GM18511 (cell line): ENCODE data around the gene TWSG1.
"Not testable (repeated sequence)": the region's sequence is repeated elsewhere in the genome, so short reads cannot be mapped to it uniquely, and the experiment has no call there.

Source experiments
- ATAC-seq: cut with Tn5 transposase; IDR thresholded peaks from one replicate; pipeline ENCODE4 v1.9.1; 2021; ENCODE audit warnings: mild to moderate bottlenecking, moderate library complexity; ENCODE audit not compliant: unreplicated experiment

The TWSG1 gene

DNA sequence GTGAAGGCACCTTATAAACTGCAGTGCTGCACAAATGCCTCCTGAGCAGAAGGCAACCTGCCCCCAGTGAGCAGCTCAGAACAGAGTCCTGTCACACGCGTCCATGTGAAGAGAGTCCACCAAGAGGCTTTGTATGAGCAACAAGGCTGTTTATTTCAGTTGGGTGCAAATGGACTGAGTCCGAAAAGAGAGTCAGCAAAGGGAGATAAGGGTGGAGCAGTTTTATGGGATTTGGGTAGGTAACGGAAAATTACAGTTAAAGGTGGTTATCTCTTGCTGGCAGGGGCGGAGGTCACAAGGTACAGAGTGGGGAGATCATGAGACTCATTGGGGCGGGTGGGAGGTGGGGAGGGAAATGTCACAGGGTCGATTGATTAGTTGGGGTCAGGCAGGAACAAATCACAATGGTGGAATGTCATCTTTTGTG lies 87.3 kb downstream of the TWSG1 start:
- ATAC-seq = no peak

DNA sequence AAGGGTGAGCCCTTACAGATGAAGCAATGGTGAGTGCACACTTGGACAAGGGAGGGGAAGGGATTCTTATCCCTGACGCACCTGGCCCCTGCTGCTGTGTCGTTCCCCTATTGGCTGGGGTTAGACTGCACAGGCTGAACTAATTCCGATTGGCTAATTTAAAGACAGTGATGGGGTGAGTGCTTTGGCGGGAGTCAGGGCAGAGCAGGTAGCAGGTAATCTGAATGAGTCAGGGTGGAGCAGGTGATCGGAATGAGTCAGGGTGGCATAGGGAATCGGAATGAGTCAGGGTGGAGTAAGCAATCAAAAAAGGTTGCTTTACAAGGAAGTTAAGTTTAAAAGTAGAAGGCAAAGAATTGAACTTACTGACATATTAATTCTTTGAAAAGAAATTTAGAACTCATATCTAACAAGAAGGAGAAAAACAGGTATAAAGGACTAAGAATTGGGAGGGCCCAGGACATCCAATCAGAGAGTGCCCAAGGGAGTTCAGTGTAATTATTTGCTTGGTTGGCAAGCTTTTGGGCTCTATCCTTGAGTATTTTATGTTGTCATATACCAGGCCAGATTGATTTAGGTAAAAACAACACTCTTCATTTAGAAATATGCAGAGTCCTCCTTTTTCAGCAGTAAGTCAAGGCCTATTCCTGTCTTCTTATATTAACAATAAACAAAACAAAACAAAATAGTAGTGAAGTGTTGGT lies 88.4 kb downstream of the TWSG1 start:
- no peak for ATAC-seq

DNA sequence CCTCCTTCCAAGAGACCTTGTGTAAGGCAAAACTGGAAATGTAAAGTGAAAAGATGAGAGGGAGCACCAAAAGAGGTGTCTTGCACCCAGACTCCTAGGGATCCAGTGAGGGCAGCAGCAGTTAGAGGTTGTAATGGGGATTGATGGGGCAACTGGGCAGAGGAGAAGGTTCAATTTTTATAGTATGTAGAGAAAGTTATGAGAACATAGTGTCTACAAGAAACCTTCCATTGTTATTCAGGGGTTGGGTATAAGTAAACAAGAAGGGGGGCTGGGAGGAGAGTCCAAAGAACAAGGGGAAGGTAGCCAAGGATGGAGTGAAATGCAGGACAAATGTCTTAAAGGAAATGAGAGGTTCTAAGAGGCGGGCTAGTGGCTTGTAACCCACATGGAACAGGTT lies 89.1 kb downstream of the TWSG1 start:
- ATAC-seq = not testable (repeated sequence)

DNA sequence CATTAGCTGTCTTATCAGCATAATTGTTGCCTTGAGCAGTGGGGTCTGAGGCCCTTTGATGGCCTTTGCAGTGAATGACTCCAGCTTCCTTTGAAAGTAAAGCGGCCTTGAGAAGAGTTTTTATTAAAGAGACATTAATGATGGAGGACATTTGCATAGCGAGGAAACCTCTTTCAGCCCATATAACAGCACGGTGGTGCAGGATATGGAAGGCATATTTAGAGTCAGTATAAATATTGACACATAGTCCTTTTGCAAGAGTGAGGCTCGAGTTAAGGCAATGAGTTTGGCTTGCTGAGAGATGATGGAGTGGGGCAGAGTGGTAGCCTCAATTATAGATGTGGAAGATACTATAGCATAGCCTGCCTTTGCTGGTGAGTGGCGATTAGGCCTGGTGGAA lies 89.7 kb downstream of the TWSG1 start:
- ATAC-seq = not testable (repeated sequence)

DNA sequence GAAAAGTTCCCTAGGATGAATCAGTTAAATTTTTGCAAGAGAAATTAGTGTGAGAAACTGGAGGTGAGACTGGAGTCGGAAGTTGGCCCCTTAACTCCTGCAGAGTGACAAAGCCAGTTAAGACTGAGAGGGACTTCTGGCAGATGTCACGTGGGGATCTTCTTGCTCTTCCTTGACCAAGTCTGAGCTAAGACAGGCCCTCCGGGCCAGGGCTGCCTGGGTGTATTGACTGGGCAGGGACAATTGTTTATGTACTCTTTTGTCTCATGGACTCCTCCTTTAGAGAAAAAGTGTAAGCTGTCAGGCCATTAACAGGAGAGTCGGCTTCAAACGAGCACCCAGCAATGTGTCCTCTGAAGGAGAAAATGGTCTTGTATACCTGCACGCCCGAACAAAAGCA lies 92.2 kb downstream of the TWSG1 start:
- ATAC-seq = no peak

DNA sequence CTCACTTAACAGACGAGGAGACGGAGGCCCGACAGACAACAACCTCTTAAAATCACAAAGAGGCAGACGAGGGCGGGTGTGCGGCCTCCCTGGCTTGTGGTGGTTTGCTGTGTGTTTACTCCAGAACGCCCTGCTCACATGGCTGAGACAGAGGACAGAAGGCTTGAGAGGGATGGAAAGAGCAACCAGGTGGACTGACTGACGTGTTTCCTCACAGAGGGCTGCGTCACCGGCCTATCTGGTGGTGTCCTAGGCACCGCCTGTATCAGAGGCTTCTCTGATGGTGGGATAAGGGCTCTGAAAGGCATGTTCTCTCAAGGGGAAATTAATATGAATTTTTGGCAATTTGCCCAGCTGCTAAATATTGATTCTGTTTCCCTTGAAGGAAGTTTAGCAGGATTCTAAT lies 93.7 kb downstream of the TWSG1 start:
- no peak for ATAC-seq

DNA sequence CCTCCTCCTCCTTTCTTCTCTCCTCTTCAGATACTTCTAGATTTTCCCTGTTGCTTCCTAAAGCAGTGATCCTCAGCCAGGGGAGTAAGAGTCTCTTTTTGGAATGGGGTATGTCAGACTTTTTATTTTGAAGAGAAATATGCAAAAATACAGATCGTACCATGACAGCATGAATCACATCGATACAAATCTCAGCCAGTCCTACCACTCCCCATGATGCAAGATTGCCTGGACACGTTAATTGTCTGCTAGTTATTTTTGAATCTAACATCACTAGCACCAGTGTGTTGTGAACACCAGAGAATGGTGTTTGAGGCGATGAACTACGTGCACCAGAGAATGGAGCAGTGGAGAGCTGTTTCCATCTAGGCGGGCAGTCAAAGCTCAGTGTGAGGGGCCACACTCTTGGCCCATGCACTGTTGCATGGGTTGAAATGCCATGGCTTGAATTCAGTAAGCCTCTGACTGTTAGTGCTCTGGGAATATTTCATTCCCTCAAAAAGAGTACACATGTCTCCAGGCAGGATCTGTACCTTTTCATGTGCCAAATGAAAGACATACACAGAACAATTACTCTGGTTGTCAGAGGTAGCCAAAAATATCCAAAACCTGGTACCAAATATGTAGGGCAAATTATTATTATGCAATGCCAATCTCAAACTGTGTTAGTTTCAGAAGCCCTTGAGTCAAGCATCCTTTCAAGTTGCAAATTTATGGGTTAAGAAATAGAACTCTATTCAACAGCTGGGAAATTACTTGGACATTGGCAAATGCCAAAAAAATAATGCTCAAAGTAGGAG lies 94.5 kb downstream of the TWSG1 start:
- ATAC-seq = no peak

DNA sequence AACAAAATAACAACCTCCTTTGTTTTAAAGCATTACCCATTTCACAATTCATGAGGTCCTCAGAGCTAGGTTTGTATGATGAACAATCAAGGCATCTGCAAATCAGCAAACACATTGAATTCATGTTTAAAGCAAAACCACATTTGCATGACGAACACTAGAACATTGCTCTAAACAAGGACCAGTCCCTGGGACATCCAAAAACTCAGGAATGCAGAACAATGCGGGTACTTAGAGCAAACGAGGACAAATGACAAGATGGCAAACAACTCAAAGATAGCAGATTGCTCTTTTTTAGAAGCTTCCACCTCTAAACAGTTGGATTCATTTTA lies 95.1 kb downstream of the TWSG1 start:
- no peak for ATAC-seq

DNA sequence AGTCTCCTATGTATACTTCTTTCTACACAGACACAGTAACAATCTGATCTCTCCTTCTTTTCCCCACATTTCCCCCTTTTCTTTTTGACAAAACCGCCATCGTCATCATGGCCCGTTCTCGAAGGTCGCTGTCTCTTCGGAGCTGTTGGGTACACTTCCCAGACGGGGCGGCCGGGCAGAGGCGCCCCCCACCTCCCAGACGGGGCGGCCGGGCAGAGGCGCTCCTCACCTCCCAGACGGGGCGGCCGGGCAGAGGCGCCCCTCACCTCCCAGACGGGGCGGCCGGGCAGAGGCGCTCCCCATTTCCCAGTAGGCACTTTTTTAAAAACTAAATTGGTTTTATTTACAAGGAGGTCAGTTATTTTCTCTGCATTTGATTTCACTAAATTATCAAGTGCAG lies 95.7 kb downstream of the TWSG1 start:
- ATAC-seq = not testable (repeated sequence)

DNA sequence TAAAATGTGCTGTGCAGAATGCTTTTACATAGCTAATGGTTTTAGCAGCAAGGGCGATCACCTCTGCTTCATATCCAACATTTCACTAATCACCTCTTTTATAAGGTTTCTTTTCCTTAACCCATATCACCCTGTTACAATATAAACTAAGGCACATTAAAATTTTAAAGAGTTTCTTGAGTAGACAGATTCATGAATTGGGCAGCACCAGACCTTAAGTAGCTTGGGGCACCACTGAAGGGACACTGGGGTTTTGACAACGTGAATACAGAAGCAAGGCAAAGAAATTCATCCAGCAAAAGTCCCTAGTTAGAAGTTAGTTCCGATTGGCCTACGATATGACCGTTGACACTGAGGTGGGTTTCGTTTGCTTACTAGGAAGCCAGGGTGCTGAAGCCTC lies 96.7 kb downstream of the TWSG1 start:
- no peak for ATAC-seq

DNA sequence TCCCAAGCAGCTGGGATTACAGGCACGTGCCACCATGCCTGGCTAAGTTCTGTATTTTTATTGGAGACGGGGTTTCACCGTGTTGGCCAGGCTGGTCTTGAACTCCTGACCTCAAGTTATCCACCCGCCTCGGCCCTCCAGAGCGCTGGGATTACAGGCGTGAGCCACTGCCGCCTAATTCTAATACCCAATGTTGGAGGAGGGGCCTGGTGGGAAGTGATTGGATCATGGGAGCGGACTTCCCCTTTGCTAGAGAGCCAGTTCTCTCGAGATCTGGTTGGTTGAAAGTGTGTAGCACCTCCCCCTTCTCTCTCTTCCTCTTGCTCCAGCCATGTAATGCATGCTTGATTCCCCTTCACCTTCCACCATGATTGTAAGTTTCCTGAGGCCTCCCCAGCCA lies 98.5 kb downstream of the TWSG1 start:
- not testable (repeated sequence) for ATAC-seq

DNA sequence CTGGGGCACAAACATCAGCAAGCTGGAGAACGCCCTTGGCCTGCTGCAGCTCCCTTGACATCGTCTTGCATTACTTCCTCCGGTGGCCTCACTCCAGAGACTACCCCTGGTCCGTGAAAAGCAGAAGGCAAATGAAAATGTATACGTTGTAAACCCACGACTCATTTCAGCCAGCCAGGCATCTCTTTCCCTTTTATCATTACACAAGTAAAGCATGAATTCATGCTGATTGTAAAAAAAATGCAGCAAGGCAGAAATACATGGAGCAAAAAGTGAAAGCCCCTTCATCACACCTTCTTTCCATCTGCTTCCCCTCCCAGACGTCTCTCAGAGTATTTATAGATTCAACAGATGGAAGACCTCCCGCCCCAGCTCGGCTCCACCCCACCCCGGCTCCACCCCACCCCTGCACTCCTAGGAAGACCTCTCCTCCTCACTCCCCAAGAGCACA lies 99.1 kb downstream of the TWSG1 start:
- ATAC-seq = no peak

DNA sequence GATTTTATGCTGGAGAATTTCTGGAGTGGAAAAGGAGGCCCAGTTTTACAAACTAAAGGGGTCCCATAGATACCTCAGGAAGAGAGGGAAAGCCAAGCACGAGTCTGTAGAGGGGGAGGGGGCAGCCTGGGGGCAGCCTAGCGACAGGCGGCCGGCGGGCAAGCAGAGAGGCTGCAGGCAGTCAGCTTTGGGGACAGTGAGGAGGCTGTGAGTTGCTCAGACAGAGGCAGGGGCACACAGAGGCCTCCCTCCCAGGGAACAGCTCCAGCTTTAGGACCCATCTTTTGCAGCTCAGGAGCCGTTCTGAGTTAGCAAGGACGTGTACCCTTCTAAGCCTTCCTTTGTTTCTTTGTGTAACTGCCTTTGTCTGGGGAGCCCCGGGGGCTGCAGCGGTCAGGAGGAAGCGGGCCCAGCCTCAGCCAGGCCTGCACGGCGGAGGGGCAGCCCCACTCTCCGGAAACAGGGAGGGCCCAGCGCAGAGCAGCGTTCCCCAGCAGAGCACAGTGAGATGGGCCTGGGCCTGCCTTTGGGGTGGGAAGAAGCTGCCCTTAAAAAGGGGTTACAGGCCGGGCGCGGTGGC lies 99.6 kb downstream of the TWSG1 start:
- ATAC-seq = no peak

DNA sequence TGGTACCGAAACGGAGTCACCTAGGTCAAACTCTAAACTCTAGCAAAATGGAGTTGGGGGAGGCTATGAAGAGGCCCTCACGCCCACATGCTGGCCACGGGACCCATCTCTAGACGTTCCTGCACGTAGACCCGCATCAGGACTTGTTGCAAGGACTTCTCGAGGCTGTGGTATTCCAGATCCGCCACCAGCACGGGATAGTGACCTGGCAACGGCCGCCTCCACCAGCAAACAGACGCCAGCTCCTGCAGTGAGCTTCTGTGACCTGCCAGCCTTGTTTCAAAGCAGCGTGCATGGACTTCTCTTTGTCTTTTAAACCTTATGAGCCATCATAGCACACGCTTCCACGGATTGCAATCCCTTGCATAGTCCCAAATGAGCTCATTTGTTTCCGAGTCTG lies 100.5 kb downstream of the TWSG1 start:
- ATAC-seq = no peak

DNA sequence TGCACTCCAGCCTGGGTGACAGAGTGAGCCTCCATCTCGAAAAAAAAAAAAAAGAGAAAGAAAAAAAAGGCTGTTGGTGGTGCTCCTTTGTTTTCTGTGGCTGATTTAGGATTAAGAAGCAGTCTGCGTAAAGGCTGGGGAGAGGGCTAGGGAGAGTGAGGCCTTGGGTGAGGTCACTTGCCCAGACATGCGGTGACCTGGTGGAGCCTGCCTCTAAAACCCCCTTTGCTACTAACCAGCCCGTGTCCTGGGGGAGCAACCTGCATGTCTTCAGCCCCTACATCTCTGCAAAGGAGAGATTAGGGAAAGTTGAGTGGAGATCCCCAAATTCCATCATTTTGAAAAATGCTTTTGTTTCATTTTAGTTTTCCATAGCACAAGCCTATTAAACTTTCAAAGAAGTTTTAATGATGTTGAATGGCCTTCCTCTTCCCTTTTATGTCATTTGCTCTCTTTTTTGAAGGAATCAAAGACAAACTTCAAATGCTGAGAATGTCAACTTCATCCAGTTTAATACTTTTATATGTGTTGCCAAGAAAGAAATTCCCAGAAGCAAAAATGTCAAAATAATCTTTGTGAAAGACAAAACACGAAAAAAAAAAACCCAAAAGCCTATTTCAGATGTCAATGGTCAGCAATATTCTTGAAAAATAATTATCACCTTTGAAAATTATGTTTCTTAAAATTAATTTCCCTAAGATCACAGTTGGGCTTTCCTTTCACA lies 101.8 kb downstream of the TWSG1 start:
- ATAC-seq = no peak

DNA sequence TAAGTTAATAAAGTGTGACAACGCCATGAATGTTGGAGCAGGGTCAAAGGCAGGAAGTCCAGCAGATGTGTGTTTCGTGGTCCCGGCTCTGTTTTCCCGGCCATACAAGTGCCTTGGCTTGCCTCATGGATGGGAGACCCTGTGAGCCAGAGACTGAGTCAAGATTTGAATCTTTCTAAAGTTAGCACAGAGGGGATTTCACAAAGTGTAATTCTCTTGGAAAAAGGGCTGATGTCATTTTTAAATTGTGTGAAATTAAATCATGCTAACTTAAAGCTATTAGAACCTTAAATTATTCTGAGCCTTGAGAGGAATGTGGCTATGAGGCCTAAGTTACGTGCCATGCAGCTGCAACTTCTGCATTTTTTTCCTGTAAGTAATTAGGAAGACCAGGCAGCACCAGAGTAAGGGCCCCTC lies 102.5 kb downstream of the TWSG1 start:
- no peak for ATAC-seq

DNA sequence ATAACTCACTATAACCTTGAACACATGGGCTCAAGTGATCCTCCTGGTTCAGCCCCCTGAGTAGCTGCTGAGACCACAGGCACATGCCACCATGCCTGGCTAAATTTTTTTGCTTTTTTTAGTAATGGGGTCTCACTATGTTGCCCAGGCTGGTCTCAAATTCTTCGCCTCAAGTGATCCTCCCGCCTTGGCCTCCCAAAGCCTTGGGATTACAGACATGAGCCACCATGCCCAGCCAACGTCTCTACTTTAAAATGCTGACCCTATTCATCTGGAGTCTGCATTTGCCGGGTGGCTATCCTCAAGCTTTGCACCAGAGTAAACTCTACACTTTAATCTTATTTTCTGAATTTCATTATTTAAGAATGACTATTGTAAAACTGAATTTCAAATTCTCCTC lies 103.1 kb downstream of the TWSG1 start:
- ATAC-seq = no peak

DNA sequence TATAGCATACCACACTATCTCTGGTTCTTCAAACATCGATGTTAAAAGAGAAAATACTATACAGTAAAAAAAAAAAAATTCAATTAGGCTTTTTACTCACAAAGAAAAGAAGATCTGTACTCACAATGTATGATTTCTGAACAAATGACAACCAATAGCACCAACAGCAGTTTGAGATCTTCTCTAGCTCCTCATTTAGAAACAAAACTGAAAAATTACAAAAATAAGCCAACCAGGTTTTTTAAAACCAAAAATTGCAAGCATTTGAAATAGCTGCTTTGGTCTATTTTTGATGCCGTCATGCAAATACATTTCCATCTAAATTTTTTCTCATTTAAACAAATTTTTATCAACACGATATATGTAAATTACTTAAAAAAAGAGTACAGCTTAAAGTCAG lies 106.5 kb downstream of the TWSG1 start:
- no peak for ATAC-seq

DNA sequence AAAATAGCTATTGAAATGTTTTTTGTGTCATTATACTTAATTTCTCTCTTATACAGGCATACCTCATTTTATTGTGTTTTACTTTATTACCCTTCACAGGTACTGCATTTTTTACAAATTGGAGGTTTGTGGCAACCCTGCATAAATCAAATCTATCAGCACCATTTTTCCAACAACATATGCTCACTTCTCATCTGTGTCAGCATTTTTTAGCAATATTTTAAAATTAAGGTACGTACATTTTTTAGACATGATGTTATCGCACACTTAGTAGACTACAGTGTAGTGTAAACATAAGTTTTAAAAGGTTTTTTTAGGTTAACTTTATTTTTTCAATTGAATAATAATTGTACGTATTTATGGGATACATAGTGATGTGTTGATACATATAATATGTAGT lies 110.0 kb downstream of the TWSG1 start:
- ATAC-seq = no peak

DNA sequence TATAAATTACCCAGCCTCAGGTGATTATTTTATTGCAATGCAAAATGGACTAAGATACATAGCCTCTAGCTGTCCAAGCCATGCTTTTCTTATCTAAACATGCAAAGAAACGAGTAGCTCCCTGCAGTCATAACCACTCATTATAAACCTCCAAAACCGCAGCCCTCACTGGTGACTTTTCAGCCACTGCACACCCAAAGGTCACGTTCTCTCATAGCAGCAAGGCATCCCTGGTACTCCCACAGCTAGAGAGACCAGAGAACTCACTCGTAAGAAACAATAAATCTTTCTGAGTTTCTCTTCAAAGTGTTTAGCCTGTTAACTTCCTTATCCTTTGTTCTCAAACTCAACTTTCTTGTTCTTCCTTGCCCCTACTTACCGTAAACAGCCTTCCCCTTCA lies 112.3 kb downstream of the TWSG1 start:
- no peak for ATAC-seq

DNA sequence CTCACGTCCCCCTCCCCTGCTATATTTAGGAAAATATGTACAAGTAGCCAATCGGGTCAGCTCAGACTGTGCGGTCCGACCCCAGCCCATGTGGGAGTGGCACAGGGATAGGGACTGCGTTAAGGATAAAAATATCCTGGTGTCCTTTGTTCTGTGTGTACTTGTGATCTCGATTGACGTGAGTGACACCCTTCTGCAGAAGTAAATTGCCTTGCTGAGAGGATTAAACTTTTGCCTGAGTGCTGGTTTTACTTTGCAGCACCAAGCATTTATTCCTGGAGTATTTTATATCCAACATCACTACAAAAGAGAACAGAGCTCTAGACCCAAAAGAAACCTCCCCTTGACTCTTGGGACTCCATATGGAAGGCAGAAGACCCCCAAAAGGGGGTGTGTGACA lies 112.8 kb downstream of the TWSG1 start:
- no peak for ATAC-seq
